Mesendoderm (in vitro differentiated cells): ENCODE data around the gene SEC11A.

Experiments used
- DNase-seq: peaks from one replicate; pipeline ENCODE4 v3.0.0; 2013
- H2AK5ac ChIP-seq: 2 replicates; pipeline ENCODE4 v1.6.1; 2013; ENCODE audit warnings: low read length, inconsistent platforms
- H2BK120ac ChIP-seq: 2 replicates; pipeline ENCODE4 v1.6.1; 2013; ENCODE audit warnings: low read depth, mild to moderate bottlenecking, low read length, moderate library complexity, mixed read lengths
- H2BK15ac ChIP-seq: replicated peaks from 2 replicates; pipeline ENCODE4 v1.6.1; 2013; ENCODE audit warnings: low read depth, mild to moderate bottlenecking, moderate library complexity
- H2BK5ac ChIP-seq: 2 replicates; pipeline ENCODE4 v1.6.1; 2013; ENCODE audit warnings: low read length, inconsistent platforms
- H3K18ac ChIP-seq: 2 replicates; pipeline ENCODE4 v1.6.1; 2013; ENCODE audit warnings: mild to moderate bottlenecking, low read length, mixed read lengths
- H3K23ac ChIP-seq: one replicate; pipeline ENCODE4 v1.6.1; 2013; ENCODE audit warnings: low read length
- H3K27ac ChIP-seq: 2 replicates; pipeline ENCODE4 v1.5.1; 2013; ENCODE audit warnings: low read depth, mild to moderate bottlenecking, inconsistent platforms, low read length, moderate library complexity
- H3K27me3 ChIP-seq: 2 replicates; pipeline ENCODE4 v1.6.1; 2013; ENCODE audit warnings: low read length, control low read depth, mild to moderate bottlenecking, inconsistent platforms; ENCODE audit not compliant: insufficient read depth, poor library complexity
- H3K36me3 ChIP-seq: 2 replicates; pipeline ENCODE4 v1.6.1; 2013; ENCODE audit warnings: low read length, inconsistent platforms; ENCODE audit not compliant: control insufficient read depth, insufficient read depth
- H3K4ac ChIP-seq: one replicate; pipeline ENCODE4 v1.6.1; 2013; ENCODE audit warnings: low read depth, mild to moderate bottlenecking, low read length, moderate library complexity
- H3K4me1 ChIP-seq: 2 replicates; pipeline ENCODE4 v1.6.1; 2013; ENCODE audit warnings: low read depth, low read length, inconsistent platforms; ENCODE audit not compliant: control insufficient read depth
- H3K4me2 ChIP-seq: 2 replicates; pipeline ENCODE4 v1.6.1; 2013; ENCODE audit warnings: low read length
- H3K4me3 ChIP-seq: 2 replicates; pipeline ENCODE4 v1.5.1; 2013; ENCODE audit warnings: mild to moderate bottlenecking, low read length
- H3K56ac ChIP-seq: one replicate; pipeline ENCODE4 v1.6.1; 2013; ENCODE audit warnings: low read length
- H3K79me1 ChIP-seq: 2 replicates; pipeline ENCODE4 v1.6.1; 2013; ENCODE audit warnings: low read length, inconsistent platforms
- H3K79me2 ChIP-seq: 2 replicates; pipeline ENCODE4 v1.6.1; 2013; ENCODE audit warnings: mild to moderate bottlenecking, low read length; ENCODE audit not compliant: control insufficient read depth, insufficient read depth
- H3K9ac ChIP-seq: 2 replicates; pipeline ENCODE4 v1.6.1; 2013; ENCODE audit warnings: low read length, inconsistent platforms
- H4K5ac ChIP-seq: one replicate; pipeline ENCODE4 v1.6.1; 2013; ENCODE audit warnings: low read length
- H4K8ac ChIP-seq: one replicate; pipeline ENCODE4 v1.6.1; 2013; ENCODE audit warnings: low read depth, mild to moderate bottlenecking, control low read depth, low read length, moderate library complexity
- WGBS: extraction: QIAGEN DNeasy Blood & Tissue Kit; methylation state at CpG from one replicate; pipeline ENCODE4 v1.1.7; 2013; ENCODE audit warnings: low lambda C conversion rate, missing lambda C conversion rate; ENCODE audit not compliant: insufficient coverage; ENCODE audit errors: extremely low coverage; 5-methylcytosine and 5-hydroxymethylcytosine counted together

SEC11A gene

DNA sequence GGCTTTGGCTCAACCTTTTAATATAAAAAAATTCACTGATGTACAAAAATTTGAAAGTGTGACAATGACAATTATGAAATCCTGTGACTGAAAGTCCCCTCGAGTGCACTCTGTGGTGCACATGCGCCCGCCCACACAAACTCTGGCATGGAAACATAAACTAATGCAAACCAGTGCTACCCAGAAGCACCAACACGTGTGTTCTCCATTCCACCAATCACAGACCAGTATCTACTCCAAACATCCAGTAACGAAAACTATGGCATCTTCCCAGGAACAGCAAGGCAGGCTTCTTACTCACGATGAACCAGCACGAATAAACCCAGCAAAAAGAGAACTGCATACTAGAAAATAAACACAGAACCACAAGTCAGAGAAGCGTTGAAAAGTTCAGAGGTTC is 46.2 kb downstream of the SEC11A start:
- no CpG with 5 or more reads among the region's 8 CpGs for WGBS
- Histone ChIP-seq H3K56ac (no peak overlapping the region), H3K79me2 (no peaks in the 10 kb centered on the region), H3K18ac (no peak overlapping the region), H3K4me3 (no peak overlapping the region), H2BK120ac (no peak overlapping the region), H3K79me1 (no peaks in the 10 kb centered on the region), H3K9ac (no peak overlapping the region), H2BK5ac (no peak overlapping the region), H4K5ac (no peak overlapping the region), H2AK5ac (no peak overlapping the region), H3K4me2 (no peak overlapping the region), H3K27me3 (no peaks in the 10 kb centered on the region), H2BK15ac (no peak overlapping the region), H3K4me1 (no peaks in the 10 kb centered on the region), H3K23ac (no peak overlapping the region), H3K36me3 (peaks cover 5% of the 10 kb centered on the region), H3K27ac (no peak overlapping the region), H3K4ac (no peak overlapping the region), H4K8ac (no peak overlapping the region)
- no peak for DNase-seq

DNA sequence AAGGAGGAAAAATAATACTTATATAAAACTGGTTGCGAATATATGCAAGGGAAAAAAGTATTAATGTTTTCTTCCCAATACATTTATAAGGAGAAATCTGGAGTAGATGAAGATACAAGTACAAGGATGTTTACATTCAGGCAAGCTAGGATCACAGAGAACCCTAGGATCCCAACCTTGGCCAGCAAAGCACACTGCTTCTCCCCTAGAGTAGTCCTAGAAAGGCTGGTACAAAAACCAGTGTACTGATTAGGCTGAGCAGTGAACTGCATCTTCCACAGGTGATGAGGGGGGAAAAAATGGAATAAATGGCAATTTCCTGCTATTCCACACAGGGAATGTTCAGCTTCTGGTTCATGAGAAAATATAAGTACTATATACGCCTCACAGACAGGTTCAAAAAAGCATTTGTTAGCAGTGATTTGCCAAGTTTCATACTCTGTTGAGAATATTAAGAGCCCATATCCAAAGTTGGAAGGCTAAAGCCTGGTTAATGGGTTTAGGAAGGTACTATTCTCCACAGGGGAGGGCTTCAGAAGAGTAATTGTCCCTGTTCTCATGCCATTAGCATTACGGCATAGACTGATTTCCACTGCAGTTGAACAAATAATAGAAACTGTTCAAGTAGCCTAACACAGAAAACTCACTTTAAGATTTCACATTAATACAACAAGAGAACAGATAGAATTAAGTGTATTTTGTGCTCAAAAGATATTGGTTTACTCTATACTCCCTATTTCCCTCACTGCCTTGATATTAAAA is 47.5 kb downstream of the SEC11A start:
- no peak for DNase-seq
- no peaks in the 10 kb centered on the region for H3K79me1 ChIP-seq
- no peaks in the 10 kb centered on the region for H3K4me1 ChIP-seq
- no peak overlapping the region for H3K4ac ChIP-seq
- no peak overlapping the region for H2BK15ac ChIP-seq
- no peak overlapping the region for H3K9ac ChIP-seq
- WGBS, result no CpG with 5 or more reads among the region's 3 CpGs
- H2BK120ac ChIP-seq, result no peak overlapping the region
- no peak overlapping the region for H3K27ac ChIP-seq
- H4K8ac ChIP-seq, result no peak overlapping the region
- H3K36me3 ChIP-seq, result peaks cover 4% of the 10 kb centered on the region
- H3K18ac ChIP-seq, result no peak overlapping the region
- H2AK5ac ChIP-seq, result no peak overlapping the region
- H2BK5ac ChIP-seq, result no peak overlapping the region
- H3K23ac ChIP-seq, result no peak overlapping the region
- no peak overlapping the region for H3K4me2 ChIP-seq
- no peak overlapping the region for H3K4me3 ChIP-seq
- no peaks in the 10 kb centered on the region for H3K27me3 ChIP-seq
- no peak overlapping the region for H4K5ac ChIP-seq
- no peak overlapping the region for H3K56ac ChIP-seq
- no peaks in the 10 kb centered on the region for H3K79me2 ChIP-seq

DNA sequence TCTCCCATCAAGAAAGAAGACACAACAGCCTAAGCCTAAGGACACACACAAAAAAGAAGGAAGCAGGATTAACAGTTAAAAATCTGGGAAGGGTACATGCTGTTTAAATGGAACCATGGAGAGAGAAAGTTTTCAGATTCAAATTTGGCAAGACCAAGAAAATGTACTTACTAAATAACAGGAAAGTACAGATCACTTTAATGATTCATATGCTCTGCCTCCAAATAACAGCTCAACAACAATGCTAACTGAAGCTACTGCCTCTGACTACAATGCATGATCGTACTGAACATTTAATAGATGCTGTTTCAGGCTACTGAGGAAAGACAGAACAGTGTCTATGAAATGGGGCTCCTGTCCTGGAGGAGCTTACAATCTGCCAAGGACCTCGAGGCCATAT is 49.6 kb downstream of the SEC11A start:
- no peak overlapping the region for H2BK15ac ChIP-seq
- no peak overlapping the region for H2BK120ac ChIP-seq
- no peak overlapping the region for H3K9ac ChIP-seq
- DNase-seq, result no peak
- no peaks in the 10 kb centered on the region for H3K79me1 ChIP-seq
- peaks cover 4% of the 10 kb centered on the region for H3K36me3 ChIP-seq
- H3K56ac ChIP-seq, result no peak overlapping the region
- no peak overlapping the region for H2BK5ac ChIP-seq
- no peak overlapping the region for H3K23ac ChIP-seq
- no peaks in the 10 kb centered on the region for H3K79me2 ChIP-seq
- no peaks in the 10 kb centered on the region for H3K4me1 ChIP-seq
- no peak overlapping the region for H3K4me3 ChIP-seq
- H3K27me3 ChIP-seq, result no peaks in the 10 kb centered on the region
- no peak overlapping the region for H3K18ac ChIP-seq
- no peak overlapping the region for H3K4me2 ChIP-seq
- H2AK5ac ChIP-seq, result no peak overlapping the region
- no peak overlapping the region for H3K4ac ChIP-seq
- WGBS, result no CpG with 5 or more reads among the region's 2 CpGs
- H4K5ac ChIP-seq, result no peak overlapping the region
- no peak overlapping the region for H4K8ac ChIP-seq
- no peak overlapping the region for H3K27ac ChIP-seq

DNA sequence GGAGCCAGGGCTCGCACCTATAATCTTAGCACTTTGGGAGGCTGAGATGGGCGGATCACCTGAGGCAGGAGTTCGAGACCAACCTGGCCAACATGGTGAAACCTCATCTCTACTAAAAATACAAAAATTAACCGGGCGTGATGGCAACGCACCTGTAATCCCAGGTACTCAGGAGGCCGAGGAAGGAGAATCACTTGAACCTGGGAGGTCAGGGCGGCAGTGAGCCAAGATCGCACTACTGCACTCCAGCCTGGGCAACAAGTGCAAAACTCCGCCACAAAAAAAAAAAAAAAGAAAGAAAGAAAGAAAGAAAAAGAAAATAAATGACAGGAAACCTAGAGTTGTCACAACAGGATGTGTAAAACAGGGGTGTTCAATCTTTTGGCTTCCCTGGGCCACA is 54.9 kb downstream of the SEC11A start:
- Histone ChIP-seq H3K23ac (no peak overlapping the region), H3K27ac (no peak overlapping the region), H2AK5ac (no peak overlapping the region), H3K9ac (no peak overlapping the region), H2BK5ac (no peak overlapping the region), H3K36me3 (no peaks in the 10 kb centered on the region), H2BK15ac (no peak overlapping the region), H3K4ac (no peak overlapping the region), H3K27me3 (no peaks in the 10 kb centered on the region), H3K18ac (no peak overlapping the region), H4K5ac (no peak overlapping the region), H3K79me1 (no peaks in the 10 kb centered on the region), H3K79me2 (no peaks in the 10 kb centered on the region), H3K4me2 (no peak overlapping the region), H2BK120ac (no peak overlapping the region), H3K4me1 (peaks cover 8% of the 10 kb centered on the region), H4K8ac (no peak overlapping the region), H3K4me3 (no peak overlapping the region), H3K56ac (no peak overlapping the region)
- no CpG with 5 or more reads among the region's 10 CpGs for WGBS
- DNase-seq, result no peak

DNA sequence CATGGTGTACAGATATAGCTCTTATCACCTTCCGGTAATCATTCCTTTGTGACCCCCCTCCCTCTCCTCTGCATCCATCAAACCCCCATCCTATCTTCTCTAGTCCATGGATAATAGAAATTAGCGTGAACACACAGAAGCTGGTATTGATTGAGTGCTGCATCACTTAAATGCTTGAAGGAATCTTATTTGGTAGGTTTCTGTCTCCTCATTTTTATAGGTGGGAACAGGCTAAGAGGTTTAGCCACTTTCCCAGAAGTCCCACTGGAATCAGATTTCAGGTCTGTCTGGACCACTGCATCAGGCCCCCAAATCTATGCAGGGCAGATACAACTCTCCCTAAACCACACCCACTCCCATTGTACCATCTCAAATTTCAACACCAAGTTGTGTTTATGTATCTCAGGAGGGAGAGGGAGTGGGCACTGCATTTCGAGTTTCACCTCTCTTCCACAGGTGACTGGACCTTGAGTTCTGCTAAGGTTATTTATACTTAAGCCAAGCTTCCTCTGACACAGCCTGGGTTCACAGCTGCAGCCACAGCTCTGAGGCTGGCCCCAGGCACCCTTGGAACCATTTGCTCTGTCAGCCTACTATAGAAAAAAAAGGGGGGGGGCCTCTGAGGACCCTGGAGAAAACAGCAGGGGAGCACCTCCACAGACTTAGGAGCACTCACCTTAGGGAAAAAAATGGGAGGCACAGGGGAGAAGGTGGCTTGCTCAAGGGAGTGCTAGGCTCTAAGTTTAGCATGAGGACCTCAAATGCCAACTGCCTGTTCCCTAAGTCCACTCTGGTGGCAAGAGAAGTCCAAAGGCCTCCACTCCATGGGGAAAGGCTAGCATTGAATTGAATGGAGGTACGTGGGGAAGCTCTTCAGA is 55.8 kb downstream of the SEC11A start:
- Histone ChIP-seq H3K4me1 (peaks cover 8% of the 10 kb centered on the region), H2BK120ac (no peak overlapping the region), H2AK5ac (no peak overlapping the region), H2BK15ac (no peak overlapping the region), H3K4ac (no peak overlapping the region), H3K9ac (no peak overlapping the region), H2BK5ac (no peak overlapping the region), H3K18ac (no peak overlapping the region), H4K5ac (no peak overlapping the region), H3K79me2 (no peaks in the 10 kb centered on the region), H3K23ac (no peak overlapping the region), H3K79me1 (no peaks in the 10 kb centered on the region), H3K56ac (no peak overlapping the region), H4K8ac (no peak overlapping the region), H3K36me3 (no peaks in the 10 kb centered on the region), H3K27me3 (no peaks in the 10 kb centered on the region), H3K4me3 (no peak overlapping the region), H3K4me2 (no peak overlapping the region), H3K27ac (no peak overlapping the region)
- WGBS, result no CpG with 5 or more reads among the region's 4 CpGs
- DNase-seq, result no peak
